WTC11 (cell line): ENCODE measurements around the gene GIPC1. TPM values are rescaled to one million over a fixed set of nuclear protein-coding genes. Genes with fewer than 3 reads are reported as not detected.

Experiments
- ATAC-seq: fragments of 200-7000 bp; cut with Tn5 transposase; 2 replicates; pipeline ENCODE4 v1.10.0; 2021; ENCODE audit warnings: mild to moderate bottlenecking, moderate library complexity
- CTCF ChIA-PET: fragments of 300-600 bp; sonication (Branson Sonifier 250); formaldehyde crosslinking; loops from one replicate; lab custom pipeline; 2021; ENCODE audit warnings: antibody characterized with exemption; lab: Charles Lee
- POLR2A ChIA-PET: fragments of 350-600 bp; sonication (Branson Sonifier 250); formaldehyde crosslinking; loops from one replicate; lab custom pipeline; 2021; ENCODE audit warnings: antibody characterized with exemption; lab: Charles Lee
- DNase-seq: peaks from one replicate; pipeline ENCODE4 v3.0.0; 2021; ENCODE audit warnings: low spot score
- H3K27ac Mint-ChIP-seq: 2 replicates; pipeline ENCODE4 v1.8.0; 2021; ENCODE audit warnings: mixed read lengths
- H3K27me3 Mint-ChIP-seq: 2 replicates; pipeline ENCODE4 v1.8.0; 2021; ENCODE audit warnings: low read depth, mild to moderate bottlenecking, moderate library complexity, mixed read lengths
- H3K36me3 Mint-ChIP-seq: 2 replicates; pipeline ENCODE4 v1.8.0; 2021; ENCODE audit warnings: mixed read lengths
- H3K4me1 Mint-ChIP-seq: 2 replicates; pipeline ENCODE4 v1.8.0; 2022; ENCODE audit warnings: mixed read lengths
- H3K4me3 Mint-ChIP-seq: 2 replicates; pipeline ENCODE4 v1.8.0; 2021; ENCODE audit warnings: mild to moderate bottlenecking, moderate library complexity, mixed read lengths
- H3K9me3 Mint-ChIP-seq: 2 replicates; pipeline ENCODE4 v1.8.0; 2021; ENCODE audit warnings: mixed read lengths
- ARID4B ChIP-seq: sonication (generic); formaldehyde crosslinking; IDR thresholded peaks from 2 replicates; pipeline ENCODE4 v1.8.0; 2023; ENCODE audit warnings: missing genetic modification reagents, mild to moderate bottlenecking, borderline replicate concordance
- CTCF ChIP-seq: fragments of 200-600 bp; IDR thresholded peaks from 2 replicates; pipeline ENCODE4 v1.8.0; 2022; ENCODE audit warnings: antibody characterized with exemption
- E2F4 ChIP-seq: sonication (generic); formaldehyde crosslinking; IDR thresholded peaks from 2 replicates; pipeline ENCODE4 v1.8.1; 2022; ENCODE audit warnings: low read depth, mild to moderate bottlenecking, moderate library complexity, missing genetic modification reagents, borderline replicate concordance
- ESRRA ChIP-seq: sonication (generic); formaldehyde crosslinking; IDR thresholded peaks from 2 replicates; pipeline ENCODE4 v1.8.1; 2022; ENCODE audit warnings: mild to moderate bottlenecking, missing genetic modification reagents, borderline replicate concordance
- FOXP1 ChIP-seq: sonication (generic); formaldehyde crosslinking; IDR thresholded peaks from 2 replicates; pipeline ENCODE4 v1.8.0; 2022; ENCODE audit warnings: missing genetic modification reagents, mild to moderate bottlenecking, moderate library complexity, borderline replicate concordance
- IRF1 ChIP-seq: sonication (generic); formaldehyde crosslinking; IDR thresholded peaks from 2 replicates; pipeline ENCODE4 v1.8.0; 2023; ENCODE audit warnings: missing genetic modification reagents
- JUN ChIP-seq: sonication (generic); formaldehyde crosslinking; IDR thresholded peaks from 2 replicates; pipeline ENCODE4 v1.8.0; 2023; ENCODE audit warnings: mild to moderate bottlenecking, missing genetic modification reagents
- MAX ChIP-seq: sonication (generic); formaldehyde crosslinking; IDR thresholded peaks from 2 replicates; pipeline ENCODE4 v1.8.0; 2022; ENCODE audit warnings: mild to moderate bottlenecking, missing genetic modification reagents
- NFATC4 ChIP-seq: fragments of 250-450 bp; sonication (Bioruptor Pico); IDR thresholded peaks from 2 replicates; pipeline ENCODE4 v1.9.0; 2021; ENCODE audit warnings: mild to moderate bottlenecking
- NR2C2 ChIP-seq: sonication (generic); formaldehyde crosslinking; IDR thresholded peaks from 2 replicates; pipeline ENCODE4 v1.8.0; 2022; ENCODE audit warnings: mild to moderate bottlenecking, missing genetic modification reagents
- RORB ChIP-seq: fragments of 250-450 bp; sonication (Bioruptor Pico); IDR thresholded peaks from 2 replicates; pipeline ENCODE4 v1.9.0; 2021; ENCODE audit warnings: mild to moderate bottlenecking
- ZMAT4 ChIP-seq: fragments of 250-450 bp; sonication (Bioruptor Pico); IDR thresholded peaks from 2 replicates; pipeline ENCODE4 v1.9.0; 2021; ENCODE audit warnings: mild to moderate bottlenecking
- ZNF317 ChIP-seq: sonication (generic); formaldehyde crosslinking; IDR thresholded peaks from 2 replicates; pipeline ENCODE4 v1.8.1; 2023; ENCODE audit warnings: low read depth, mild to moderate bottlenecking, moderate library complexity, missing genetic modification reagents, borderline replicate concordance
- ZNF423 ChIP-seq: fragments of 250-450 bp; sonication (Bioruptor Pico); IDR thresholded peaks from 2 replicates; pipeline ENCODE4 v2.1.2; 2022; ENCODE audit warnings: mild to moderate bottlenecking, moderate library complexity
- total RNA-seq: library from RNA; stranded (reverse); gene quantifications from 3 replicates; pipeline ENCODE4 v1.2.3, GENCODE V29; 2021

The GIPC1 gene
- total RNA-seq, 1 experiment from 2014 or later: 76.5 TPM

- no peaks in the 10 kb centered on the region for H3K27me3 Mint-ChIP-seq
- H3K4me1 Mint-ChIP-seq: peaks cover 27% of the 10 kb centered on the region
- ATAC-seq (no peak), DNase-seq (no peak)
- H3K27ac Mint-ChIP-seq: no peak overlapping the region
- peak overlapping the region; percentile 92 for H3K4me3 Mint-ChIP-seq
- POLR2A ChIA-PET: interaction anchor here (0.8 kb wide), 1 partner anchor 19 kb away, joined by 3 read pairs; no protein-coding TSS in a partner anchor
- CTCF ChIA-PET: interaction anchor here (1.0 to 3.8 kb wide), 3 partner anchors 10 to 35 kb away, joined by 3 to 29 read pairs (median 3); no protein-coding TSS in a partner anchor
- H3K36me3 Mint-ChIP-seq: peaks cover 25% of the 10 kb centered on the region
- no peaks in the 10 kb centered on the region for H3K9me3 Mint-ChIP-seq
- TF ChIP-seq NFATC4 (CRISPR knock-in tag) (no peak), ZNF317 (no peak)
Measured at GRCh38 chr19:14515501-14516047, 19.6 kb upstream of the GIPC1 start.

GRCh38 chr19:14514215-14514863, 18.4 kb upstream of the GIPC1 start:
- POLR2A ChIA-PET: no interaction called here
- TF ChIP-seq NR2C2 (CRISPR knock-in tag) (no peak), ESRRA (no peak), RORB (CRISPR knock-in tag) (no peak), MAX (CRISPR knock-in tag) (no peak), CTCF (no peak), FOXP1 (no peak)
- Mint-ChIP-seq H3K36me3 (peaks cover 25% of the 10 kb centered on the region), H3K27me3 (no peaks in the 10 kb centered on the region), H3K4me1 (peaks cover 22% of the 10 kb centered on the region), H3K27ac (peak overlapping the region; percentile 46), H3K4me3 (no peak overlapping the region), H3K9me3 (no peaks in the 10 kb centered on the region)
- DNase-seq: no peak
- no peak for ATAC-seq
- CTCF ChIA-PET: interaction anchor here (0.9 to 1.2 kb wide), 2 partner anchors 9 to 34 kb away, joined by 3 read pairs; no protein-coding TSS in a partner anchor

- Mint-ChIP-seq H3K36me3 (peaks cover 25% of the 10 kb centered on the region), H3K9me3 (no peaks in the 10 kb centered on the region), H3K27ac (no peak overlapping the region), H3K4me1 (peaks cover 19% of the 10 kb centered on the region), H3K4me3 (no peak overlapping the region), H3K27me3 (no peaks in the 10 kb centered on the region)
- ChIA-PET CTCF (interaction anchor here (0.7 to 3.4 kb wide), 3 partner anchors 10 to 32 kb away, joined by 3 to 16 read pairs (median 4); no protein-coding TSS in a partner anchor), POLR2A (no interaction called here)
- ATAC-seq (no peak), DNase-seq (no peak)
- TF ChIP-seq JUN: no peak
Measured at GRCh38 chr19:14512406-14512961, 16.6 kb upstream of the GIPC1 start.

- peaks cover 18% of the 10 kb centered on the region for H3K36me3 Mint-ChIP-seq
- ChIA-PET CTCF (interaction anchor here (3.4 kb wide), 1 partner anchor 31 kb away, joined by 16 read pairs; no protein-coding TSS in a partner anchor), POLR2A (no interaction called here)
- no peaks in the 10 kb centered on the region for H3K27me3 Mint-ChIP-seq
- H3K9me3 Mint-ChIP-seq: no peaks in the 10 kb centered on the region
- no peak overlapping the region for H3K4me3 Mint-ChIP-seq
- TF ChIP-seq ARID4B (CRISPR knock-in tag): no peak
- TF ChIP-seq ZNF423 (CRISPR knock-in tag): no peak
- TF ChIP-seq IRF1: no peak
- TF ChIP-seq NR2C2 (CRISPR knock-in tag): no peak
- TF ChIP-seq ZMAT4: no peak
- TF ChIP-seq E2F4: no peak
- TF ChIP-seq, all 79 proteins: peak for 0
- DNase-seq (no peak), ATAC-seq (no peak)
- Mint-ChIP-seq H3K4me1 (peaks cover 9% of the 10 kb centered on the region), H3K27ac (no peak overlapping the region)
Measured at GRCh38 chr19:14511229-14511593, 15.3 kb upstream of the GIPC1 start.
